Pancreas (tissue), 10 donors: ENCODE data around the gene FKBP6. TPM values are rescaled to one million over a fixed set of nuclear protein-coding genes. Genes with fewer than 3 reads are reported as not detected.
"Not testable (repeated sequence)": the region's sequence is repeated elsewhere in the genome, so short reads cannot be mapped to it uniquely, and the experiment has no call there.

Experiments used
- ATAC-seq, 4 donors: fragments of 200-7000 bp; cut with Tn5 transposase; one replicate each; pipeline versions ENCODE4 v1.8.0 to v1.9.1; 2020; ENCODE audit warnings: mild to moderate bottlenecking in 4 of 4, moderate library complexity in 4 of 4
- DNase-seq, 6 donors: peaks; one replicate each; pipeline ENCODE4 v3.0.0-alpha.2; 2020
- FAIRE-seq: peaks from 2 replicates; lab custom pipeline; 2012; peaks lifted over from hg19 to GRCh38; lab: Jason Lieb, UNC
- H3K27ac ChIP-seq, 4 donors: fragments of 200-600 bp; sonication (generic); 1 replicate in 3 of 4; 2 replicates in 1 of 4; pipeline versions ENCODE4 v1.5.0 to v1.8.0; 2020
- H3K27me3 ChIP-seq, 4 donors: fragments of 200-600 bp; one replicate each; pipeline ENCODE4 v1.8.0; 2021
- H3K36me3 ChIP-seq, 3 donors: fragments of 200-600 bp; sonication (generic) in 1 of 3; one replicate each; pipeline versions ENCODE4 v1.5.0 to v1.8.0; 2020 to 2021
- H3K4me1 ChIP-seq, 3 donors: fragments of 200-600 bp; one replicate each; pipeline ENCODE4 v1.8.0; 2021
- H3K4me3 ChIP-seq, 4 donors: fragments of 200-600 bp; sonication (generic) in 2 of 4; one replicate each; pipeline versions ENCODE4 v1.5.0 to v1.8.0; 2020 to 2021
- H3K9me3 ChIP-seq, 4 donors: fragments of 200-600 bp; one replicate each; pipeline ENCODE4 v1.8.0; 2021
- CTCF ChIP-seq, 4 donors: fragments of 200-600 bp; sonication (generic) in 3 of 4; IDR thresholded peaks; one replicate each; pipeline versions ENCODE4 v1.5.0 to v1.8.0; 2021; ENCODE audit warnings: antibody characterized with exemption in 4 of 4
- WGBS, 2 donors: extraction: QIAGEN DNeasy Blood & Tissue Kit; methylation state at CpG; one replicate each; pipeline ENCODE4 v1.1.7; 2013; 5-methylcytosine and 5-hydroxymethylcytosine counted together
- intact Hi-C, 3 donors: fragments of 100-400 bp; cut with DNase I; formaldehyde crosslinking; loops; one replicate each; pipeline versions ENCODE4 v1.11.1 to v1.14.2; 2022
- polyA plus RNA-seq, 2 donors: library from polyadenylated mRNA; stranded (reverse); fragments of 200-250 nt; gene quantifications; one replicate each; pipeline ENCODE4 v1.2.3, GENCODE V29; 2013
- total RNA-seq, 6 donors: library from RNA; stranded (reverse); fragmentation: NEBNext Ultra II Directional in 4 of 6; extraction: Animal tissue kit (Norgen Biotek cat#: 25700) in 4 of 6; gene quantifications; one replicate each; pipeline versions ENCODE4 v1.2.1 to v1.2.4, GENCODE V29; 2021 to 2023
- donor health status: healthy with polysubstance abuse.
- donor health status: DM: no; HTN: no; CAD: no; lungs with moderate emphysema.
- donor health status: DM: no; HTN: no; CAD: no.
- donor health status: control.
- donor health status: control.
- donor health status: Bipolar disorder and iron deficiency.
- donor health status: DM: yes; HTN: yes; CAD: no.
- donor health status: DM: no; HTN: no; CAD: no.
- donor health status: DM: no; HTN: no; CAD: no.
- donor health status: DM: yes; HTN: yes; CAD: no.

FKBP6 gene
- total and polyA plus RNA-seq, 8 donors: 0.05 to 0.38 TPM; not detected in 6

DNA sequence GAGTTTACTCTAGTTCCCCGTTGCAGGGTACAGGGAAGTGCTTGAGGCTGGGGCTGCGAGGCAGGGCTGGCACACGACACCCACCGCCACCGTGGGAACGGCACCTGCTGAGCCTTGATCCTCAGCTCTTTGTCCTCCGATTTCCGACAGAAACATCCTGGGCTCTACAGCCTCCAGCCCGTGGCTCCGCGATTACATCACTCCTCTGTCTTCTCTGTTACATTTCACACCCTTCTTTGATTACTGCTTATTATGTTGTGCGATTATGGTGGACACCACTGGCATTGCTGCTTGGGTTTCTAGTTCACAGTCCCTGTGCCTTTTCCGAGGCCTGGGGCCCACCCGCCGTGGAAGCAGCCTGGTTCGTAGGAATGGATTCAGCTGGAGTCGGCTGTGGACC lies 26.9 kb downstream of the FKBP6 start:
- no peak overlapping the region for H3K27ac ChIP-seq
- DNase-seq: no peak
- H3K36me3 ChIP-seq: no peaks in the 10 kb centered on the region
- H3K4me1 ChIP-seq: peaks cover 0 to 8% (median 3%) of the 10 kb centered on the region in 3 donors
- WGBS, 2 donors: 79 to 85% methylated on average over 17 of the region's 17 CpGs
- no peak overlapping the region for H3K4me3 ChIP-seq
- ATAC-seq: no peak
- H3K27me3 ChIP-seq: no peaks in the 10 kb centered on the region
- TF ChIP-seq CTCF (IDR thresholded peaks at IDR 0.05): no peak
- no peak for FAIRE-seq
- intact Hi-C loops: no loop called here
- no peaks in the 10 kb centered on the region for H3K9me3 ChIP-seq

- no peak for ATAC-seq
- peaks cover 0 to 8% (median 3%) of the 10 kb centered on the region in 3 donors for H3K4me1 ChIP-seq
- DNase-seq: no peak
- no peaks in the 10 kb centered on the region for H3K9me3 ChIP-seq
- no peaks in the 10 kb centered on the region for H3K27me3 ChIP-seq
- TF ChIP-seq CTCF (IDR thresholded peaks at IDR 0.05): no peak
- no peaks in the 10 kb centered on the region for H3K36me3 ChIP-seq
- H3K4me3 ChIP-seq: no peak overlapping the region
- FAIRE-seq: no peak
- 69 to 79% methylated on average over 5 of the region's 5 CpGs for WGBS, 2 donors
- intact Hi-C loops: no loop called here
- H3K27ac ChIP-seq: no peak overlapping the region
Observed at GRCh38 chr7:73356159-73356558, 28.2 kb downstream of the FKBP6 start.

- WGBS, 2 donors: 66 to 68% methylated on average over 21 of the region's 21 CpGs
- peak in 1 of 4 donors; percentile 7 for ATAC-seq
Observed at GRCh38 chr7:73358590-73359275, 30.8 kb downstream of the FKBP6 start.

DNA sequence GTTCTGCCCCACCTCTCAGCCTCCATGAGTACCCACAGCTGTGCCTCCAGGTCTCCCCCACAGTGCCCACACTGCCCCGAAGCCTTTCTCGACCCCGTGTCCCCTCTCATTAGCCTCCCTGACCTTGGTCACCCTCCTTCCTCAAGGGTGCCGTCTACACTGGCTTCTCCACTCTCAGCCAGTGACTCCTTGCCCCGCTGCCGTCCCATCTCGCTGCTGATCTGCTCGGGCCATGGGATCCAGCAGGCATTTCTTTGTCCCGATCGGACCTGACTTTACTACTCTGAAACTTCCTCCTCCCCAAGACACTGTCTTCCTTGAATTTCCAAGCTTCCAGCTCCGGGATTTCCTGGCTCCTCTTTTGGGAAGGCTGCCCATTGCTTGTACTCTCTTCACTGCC lies 31.3 kb downstream of the FKBP6 start:
- H3K9me3 ChIP-seq: no peaks in the 10 kb centered on the region
- FAIRE-seq (no peak), DNase-seq (no peak), ATAC-seq (no peak)
- intact Hi-C loops: no loop called here
- no peak for TF ChIP-seq CTCF (IDR thresholded peaks at IDR 0.05)
- H3K4me3 ChIP-seq: no peak overlapping the region
- H3K27me3 ChIP-seq: no peaks in the 10 kb centered on the region
- no peak overlapping the region for H3K27ac ChIP-seq
- WGBS, 2 donors: 95 to 96% methylated on average over 11 of the region's 11 CpGs
- H3K4me1 ChIP-seq: peaks cover 0 to 8% (median 3%) of the 10 kb centered on the region in 3 donors
- no peaks in the 10 kb centered on the region for H3K36me3 ChIP-seq

More at GRCh38 chr7:73358590-73359275, 30.8 kb downstream of the FKBP6 start:
- Histone ChIP-seq H3K36me3 (no peaks in the 10 kb centered on the region), H3K4me3 (peak overlapping the region in 2 of 4 donors; percentile 27 to 45), H3K27me3 (no peaks in the 10 kb centered on the region), H3K27ac (peak overlapping the region; percentile 66 to 91 (median 90)), H3K9me3 (no peaks in the 10 kb centered on the region), H3K4me1 (peaks cover 0 to 8% (median 3%) of the 10 kb centered on the region in 3 donors)
- FAIRE-seq: no peak
- no peak for TF ChIP-seq CTCF (IDR thresholded peaks at IDR 0.05)
- intact Hi-C loops: no loop called here
- peak in 2 of 6 donors; percentile 28 to 57 for DNase-seq

- WGBS, 2 donors: 95 to 96% methylated on average over 13 of the region's 13 CpGs
Observed at GRCh38 chr7:73359746-73360375, 31.9 kb downstream of the FKBP6 start.

DNA sequence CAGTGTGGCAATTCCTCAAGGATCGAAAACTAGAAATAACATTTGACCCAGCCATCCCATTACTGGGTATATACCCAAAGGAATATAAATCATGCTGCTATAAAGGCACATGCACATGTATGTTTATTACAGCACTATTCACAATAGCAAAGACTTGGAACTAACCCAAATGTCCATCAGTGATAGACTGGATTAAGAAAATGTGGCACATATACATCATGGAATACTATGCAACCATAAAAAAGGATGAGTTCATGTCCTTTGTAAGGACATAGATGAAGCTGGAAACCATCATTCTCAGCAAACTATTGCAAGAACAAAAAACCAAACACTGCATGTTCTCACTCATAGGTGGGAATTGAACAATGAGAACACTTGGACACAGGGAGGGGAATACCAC lies 32.6 kb downstream of the FKBP6 start:
- H3K27ac ChIP-seq, intact Hi-C loops, H3K36me3 ChIP-seq, FAIRE-seq, H3K4me1 ChIP-seq, DNase-seq, H3K9me3 ChIP-seq, H3K27me3 ChIP-seq, ATAC-seq, H3K4me3 ChIP-seq: not testable (repeated sequence)
- 95 to 98% methylated on average over 1 of the region's 1 CpG for WGBS, 2 donors

More at GRCh38 chr7:73359746-73360375, 31.9 kb downstream of the FKBP6 start:
- TF ChIP-seq CTCF (IDR thresholded peaks at IDR 0.05): no peak
- no peak for FAIRE-seq
- intact Hi-C loops: no loop called here
- no peak overlapping the region for H3K4me3 ChIP-seq
- H3K27ac ChIP-seq: no peak overlapping the region
- ATAC-seq: no peak
- no peaks in the 10 kb centered on the region for H3K9me3 ChIP-seq
- peaks cover 0 to 8% (median 3%) of the 10 kb centered on the region in 3 donors for H3K4me1 ChIP-seq
- no peaks in the 10 kb centered on the region for H3K36me3 ChIP-seq
- H3K27me3 ChIP-seq: no peaks in the 10 kb centered on the region
- DNase-seq: no peak
